NCI-H446 (cell line): ENCODE data around the gene SPATA21.
"Not testable (repeated sequence)": the region's sequence is repeated elsewhere in the genome, so short reads cannot be mapped to it uniquely, and the experiment has no call there.

Source experiments
- DNase-seq, 2 experiments: peaks; one replicate each; lab custom pipeline; 2025; lab: John Stamatoyannopoulos, UW

Gene SPATA21

GRCh38 chr1:16380868-16381267, 56.4 kb downstream of the SPATA21 start:
- no peak for DNase-seq

- no peak for DNase-seq
Measured at GRCh38 chr1:16378443-16378842, 58.8 kb downstream of the SPATA21 start.

- DNase-seq = no peak
Measured at GRCh38 chr1:16376971-16377370, 60.3 kb downstream of the SPATA21 start.

- no peak for DNase-seq
Measured at GRCh38 chr1:16375521-16376340, 61.5 kb downstream of the SPATA21 start.

GRCh38 chr1:16374266-16374665, 63.0 kb downstream of the SPATA21 start:
- DNase-seq = no peak

GRCh38 chr1:16372535-16373285, 64.5 kb downstream of the SPATA21 start:
- no peak for DNase-seq

GRCh38 chr1:16371725-16372124, 65.5 kb downstream of the SPATA21 start:
- no peak for DNase-seq

GRCh38 chr1:16369821-16370220, 67.4 kb downstream of the SPATA21 start:
- no peak for DNase-seq

- no peak for DNase-seq
Measured at GRCh38 chr1:16367968-16368890, 69.0 kb downstream of the SPATA21 start.

- peak; percentile 80 to 88 for DNase-seq
Measured at GRCh38 chr1:16367258-16367967, 69.8 kb downstream of the SPATA21 start.

GRCh38 chr1:16366722-16367257, 70.4 kb downstream of the SPATA21 start, which contains the start of gene SZRD1:
SZRD1 (plus strand) TSS chr1:16367242; CDS start chr1:16367258, 16 bp downstream.
- DNase-seq = peak; percentile 99 to 100

- DNase-seq = not testable (repeated sequence)
Measured at GRCh38 chr1:16365146-16365498, 72.1 kb downstream of the SPATA21 start.

- no peak for DNase-seq
Measured at GRCh38 chr1:16356867-16357266, 80.4 kb downstream of the SPATA21 start.

GRCh38 chr1:16354619-16355018, 82.6 kb downstream of the SPATA21 start:
- no peak for DNase-seq

- DNase-seq = no peak
Measured at GRCh38 chr1:16352842-16353535, 84.2 kb downstream of the SPATA21 start.

- peak; percentile 92 to 97 for DNase-seq
Measured at GRCh38 chr1:16351994-16352841, 85.0 kb downstream of the SPATA21 start, which contains the start of gene FBXO42. FBXO42 (minus strand) TSS chr1:16352480; CDS start chr1:16315418, 37,062 bp downstream.

GRCh38 chr1:16351456-16351993, 85.7 kb downstream of the SPATA21 start:
- DNase-seq = no peak

GRCh38 chr1:16349847-16350406, 87.3 kb downstream of the SPATA21 start:
- no peak for DNase-seq
